Tibial nerve (tissue), 4 donors: ENCODE results near the gene LANCL2. TPM values are rescaled to one million over a fixed set of nuclear protein-coding genes. Genes with fewer than 3 reads are reported as not detected.

Experiments
- DNase-seq, 2 donors: peaks; one replicate each; pipeline ENCODE4 v3.0.0-alpha.2; 2019; ENCODE audit warnings: low spot score in 2 of 2
- H3K27ac ChIP-seq, 4 donors: fragments of 200-600 bp; sonication (generic) in 3 of 4; one replicate each; pipeline ENCODE4 v1.5.1; 2017 to 2019; ENCODE audit warnings: mild to moderate bottlenecking in 1 of 4
- H3K27me3 ChIP-seq, 2 donors: fragments of 200-600 bp; sonication (generic) in 1 of 2; one replicate each; pipeline versions ENCODE4 v1.5.1 to v1.6.0; 2017 to 2019
- H3K36me3 ChIP-seq, 3 donors: fragments of 200-600 bp; sonication (generic); one replicate each; pipeline ENCODE4 v1.5.1; 2018 to 2019
- H3K4me1 ChIP-seq, 4 donors: fragments of 200-600 bp; sonication (generic) in 3 of 4; one replicate each; pipeline ENCODE4 v1.5.1; 2017 to 2019
- H3K4me3 ChIP-seq, 4 donors: fragments of 200-600 bp; sonication (generic) in 3 of 4; one replicate each; pipeline ENCODE4 v1.5.1; 2017 to 2019; ENCODE audit warnings: mild to moderate bottlenecking in 1 of 4, moderate library complexity in 1 of 4
- H3K9me3 ChIP-seq, 4 donors: fragments of 200-600 bp; sonication (generic) in 3 of 4; one replicate each; pipeline ENCODE4 v1.5.1; 2017 to 2019
- EP300 ChIP-seq, 2 donors: sonication (generic); formaldehyde crosslinking; IDR thresholded peaks; one replicate each; pipeline ENCODE4 v1.6.1; 2017; ENCODE audit warnings: antibody characterized with exemption in 2 of 2, mild to moderate bottlenecking in 1 of 2
- POLR2A ChIP-seq, 2 donors: fragments of 450-650 bp; IDR thresholded peaks; one replicate each; pipeline ENCODE4 v1.6.1; 2017; ENCODE audit warnings: antibody characterized with exemption in 2 of 2, mild to moderate bottlenecking in 2 of 2, moderate library complexity in 2 of 2
- WGBS, 2 donors: methylation state at CpG; one replicate each; pipeline ENCODE4 v1.1.5; 2018; 5-methylcytosine and 5-hydroxymethylcytosine counted together
- total RNA-seq, 4 donors: library from RNA; depleted of rRNA; stranded (reverse); fragments of >200 nt; gene quantifications; one replicate each; pipeline ENCODE4 v1.1.0, GENCODE V29; 2016
- TF ChIP-seq, protein P1 (sequence below), 5 experiments: fragments of 200-600 bp in 3 of 5; fragments of 450-650 bp in 2 of 5; sonication (generic) in 3 of 5; IDR thresholded peaks; one replicate each; pipeline ENCODE4 v1.5.1; 2016 to 2019; ENCODE audit warnings: antibody characterized with exemption in 5 of 5, mild to moderate bottlenecking in 3 of 5, moderate library complexity in 2 of 5

Gene LANCL2
- total RNA-seq, 4 donors from 2014 or later: 6.6 to 17.9 (median 12.6) TPM

DNA sequence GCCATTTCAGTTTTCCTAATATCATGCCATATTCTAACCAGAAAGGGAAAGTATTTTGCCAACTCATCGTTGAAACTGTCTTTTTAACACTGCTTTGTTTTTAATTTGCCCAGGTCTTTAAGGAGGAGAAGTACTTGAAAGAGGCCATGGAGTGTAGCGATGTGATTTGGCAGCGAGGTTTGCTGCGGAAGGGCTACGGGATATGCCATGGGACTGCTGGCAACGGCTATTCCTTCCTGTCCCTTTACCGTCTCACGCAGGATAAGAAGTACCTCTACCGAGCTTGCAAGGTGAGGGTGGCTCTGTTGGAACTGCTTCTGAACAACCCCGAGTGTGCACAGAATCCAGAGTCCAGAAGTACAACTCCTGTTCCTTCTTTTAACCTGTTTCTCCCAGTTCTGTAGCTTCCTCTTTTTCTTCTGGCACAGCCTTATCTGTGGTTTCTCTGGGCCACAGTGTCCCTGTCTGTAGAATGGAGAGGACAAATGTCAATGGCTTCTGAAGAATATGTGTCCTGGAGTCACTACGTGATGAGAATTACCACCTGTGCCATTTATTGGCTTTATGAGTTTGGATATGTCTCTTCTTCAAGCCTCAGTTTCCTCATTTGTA, 60.1 kb downstream of the LANCL2 start:
- Histone ChIP-seq H3K4me3 (no peak overlapping the region), H3K9me3 (no peaks in the 10 kb centered on the region), H3K27me3 (no peaks in the 10 kb centered on the region), H3K4me1 (peaks cover 0 to 6% (median 0%) of the 10 kb centered on the region in 4 donors), H3K36me3 (peaks cover 0 to 44% (median 15%) of the 10 kb centered on the region in 3 donors), H3K27ac (no peak overlapping the region)
- no peak for DNase-seq
- TF ChIP-seq POLR2A (IDR thresholded peaks at IDR 0.05): no peak
- TF ChIP-seq EP300 (IDR thresholded peaks at IDR 0.05): no peak
- TF ChIP-seq, protein P1, sequence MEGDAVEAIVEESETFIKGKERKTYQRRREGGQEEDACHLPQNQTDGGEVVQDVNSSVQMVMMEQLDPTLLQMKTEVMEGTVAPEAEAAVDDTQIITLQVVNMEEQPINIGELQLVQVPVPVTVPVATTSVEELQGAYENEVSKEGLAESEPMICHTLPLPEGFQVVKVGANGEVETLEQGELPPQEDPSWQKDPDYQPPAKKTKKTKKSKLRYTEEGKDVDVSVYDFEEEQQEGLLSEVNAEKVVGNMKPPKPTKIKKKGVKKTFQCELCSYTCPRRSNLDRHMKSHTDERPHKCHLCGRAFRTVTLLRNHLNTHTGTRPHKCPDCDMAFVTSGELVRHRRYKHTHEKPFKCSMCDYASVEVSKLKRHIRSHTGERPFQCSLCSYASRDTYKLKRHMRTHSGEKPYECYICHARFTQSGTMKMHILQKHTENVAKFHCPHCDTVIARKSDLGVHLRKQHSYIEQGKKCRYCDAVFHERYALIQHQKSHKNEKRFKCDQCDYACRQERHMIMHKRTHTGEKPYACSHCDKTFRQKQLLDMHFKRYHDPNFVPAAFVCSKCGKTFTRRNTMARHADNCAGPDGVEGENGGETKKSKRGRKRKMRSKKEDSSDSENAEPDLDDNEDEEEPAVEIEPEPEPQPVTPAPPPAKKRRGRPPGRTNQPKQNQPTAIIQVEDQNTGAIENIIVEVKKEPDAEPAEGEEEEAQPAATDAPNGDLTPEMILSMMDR (IDR thresholded peaks at IDR 0.05): no peak
- WGBS, 2 donors: 84 to 87% methylated on average over 11 of the region's 11 CpGs

DNA sequence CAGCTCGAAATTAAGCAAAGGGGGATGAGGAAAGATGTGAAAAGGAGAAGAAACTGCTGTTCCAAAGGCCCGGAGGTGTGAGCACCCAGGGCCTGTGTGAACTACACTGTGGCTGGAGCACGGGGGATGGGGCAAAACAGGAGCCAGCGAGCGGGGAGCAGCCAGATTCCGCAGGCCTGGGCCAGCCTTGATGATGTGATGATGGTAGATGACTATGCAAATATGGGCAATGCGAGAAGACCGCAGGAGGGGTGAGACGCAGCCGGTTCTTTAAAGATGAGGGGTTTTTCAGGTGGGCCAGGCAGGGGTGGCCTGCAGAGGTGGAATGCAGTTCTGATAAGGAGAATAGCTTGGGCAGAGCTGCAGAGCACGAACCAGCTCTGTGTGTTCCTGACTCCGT, 61.5 kb downstream of the LANCL2 start:
- H3K4me3 ChIP-seq: no peak overlapping the region
- no peaks in the 10 kb centered on the region for H3K27me3 ChIP-seq
- no peak overlapping the region for H3K27ac ChIP-seq
- no peaks in the 10 kb centered on the region for H3K9me3 ChIP-seq
- WGBS, 2 donors: 84 to 85% methylated on average over 12 of the region's 12 CpGs
- TF ChIP-seq EP300 (IDR thresholded peaks at IDR 0.05): no peak
- TF ChIP-seq, protein P1 (IDR thresholded peaks at IDR 0.05): no peak
- TF ChIP-seq POLR2A (IDR thresholded peaks at IDR 0.05): no peak
- peaks cover 0 to 51% (median 15%) of the 10 kb centered on the region in 3 donors for H3K36me3 ChIP-seq
- DNase-seq: no peak
- H3K4me1 ChIP-seq: no peaks in the 10 kb centered on the region

DNA sequence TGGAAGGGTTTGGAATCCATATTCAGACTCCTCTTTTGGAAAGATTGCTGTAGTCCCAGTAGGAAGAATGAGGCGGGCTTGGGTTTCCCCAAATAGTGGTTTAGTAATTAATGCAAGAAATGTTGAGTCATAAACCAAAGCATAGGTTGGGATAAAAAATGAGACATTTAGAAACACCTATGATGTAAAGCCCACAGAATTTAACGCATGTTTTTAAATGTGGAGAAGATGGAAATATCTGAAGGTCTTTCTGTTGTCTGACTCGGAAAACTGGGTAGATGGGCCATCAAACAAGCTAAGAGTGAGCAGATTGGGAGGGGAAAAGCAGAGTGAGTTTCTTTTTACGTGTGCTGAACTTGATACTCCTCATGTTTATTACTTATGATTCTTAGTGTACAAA, 62.2 kb downstream of the LANCL2 start:
- 52 to 67% methylated on average over 4 of the region's 4 CpGs for WGBS, 2 donors
- Histone ChIP-seq H3K36me3 (peaks cover 0 to 52% (median 15%) of the 10 kb centered on the region in 3 donors), H3K9me3 (no peaks in the 10 kb centered on the region), H3K27ac (no peak overlapping the region), H3K4me3 (no peak overlapping the region), H3K27me3 (no peaks in the 10 kb centered on the region), H3K4me1 (no peaks in the 10 kb centered on the region)
- no peak for DNase-seq
- TF ChIP-seq POLR2A (IDR thresholded peaks at IDR 0.05) (no peak), EP300 (IDR thresholded peaks at IDR 0.05) (no peak)
- TF ChIP-seq, protein P1 (IDR thresholded peaks at IDR 0.05): no peak

DNA sequence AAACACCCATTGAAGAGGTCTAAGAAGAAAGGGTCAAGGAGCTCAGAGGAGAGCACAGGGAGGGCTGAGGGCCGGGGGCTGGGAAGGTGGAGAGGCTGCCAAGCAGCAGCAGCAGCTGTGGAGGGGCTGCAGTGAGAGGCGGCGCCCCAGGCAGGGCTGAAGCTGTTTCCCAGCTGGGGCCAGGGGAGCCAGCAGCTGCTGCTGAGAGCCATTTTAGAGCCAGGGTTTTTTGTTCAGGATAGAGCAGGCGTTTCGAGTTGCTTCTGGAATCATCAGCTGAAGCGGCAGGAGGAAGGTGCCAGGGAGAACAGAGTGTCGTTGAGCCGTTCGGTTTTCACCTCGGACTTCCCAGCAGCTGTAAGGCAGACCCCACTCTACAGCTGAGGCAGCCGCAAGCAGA, 62.7 kb downstream of the LANCL2 start:
- TF ChIP-seq, protein P1 (IDR thresholded peaks at IDR 0.05): no peak
- DNase-seq: no peak
- Histone ChIP-seq H3K27ac (no peak overlapping the region), H3K36me3 (peaks cover 0 to 52% (median 15%) of the 10 kb centered on the region in 3 donors), H3K4me3 (no peak overlapping the region), H3K27me3 (no peaks in the 10 kb centered on the region), H3K9me3 (no peaks in the 10 kb centered on the region), H3K4me1 (no peaks in the 10 kb centered on the region)
- 50 to 69% methylated on average over 11 of the region's 11 CpGs for WGBS, 2 donors

DNA sequence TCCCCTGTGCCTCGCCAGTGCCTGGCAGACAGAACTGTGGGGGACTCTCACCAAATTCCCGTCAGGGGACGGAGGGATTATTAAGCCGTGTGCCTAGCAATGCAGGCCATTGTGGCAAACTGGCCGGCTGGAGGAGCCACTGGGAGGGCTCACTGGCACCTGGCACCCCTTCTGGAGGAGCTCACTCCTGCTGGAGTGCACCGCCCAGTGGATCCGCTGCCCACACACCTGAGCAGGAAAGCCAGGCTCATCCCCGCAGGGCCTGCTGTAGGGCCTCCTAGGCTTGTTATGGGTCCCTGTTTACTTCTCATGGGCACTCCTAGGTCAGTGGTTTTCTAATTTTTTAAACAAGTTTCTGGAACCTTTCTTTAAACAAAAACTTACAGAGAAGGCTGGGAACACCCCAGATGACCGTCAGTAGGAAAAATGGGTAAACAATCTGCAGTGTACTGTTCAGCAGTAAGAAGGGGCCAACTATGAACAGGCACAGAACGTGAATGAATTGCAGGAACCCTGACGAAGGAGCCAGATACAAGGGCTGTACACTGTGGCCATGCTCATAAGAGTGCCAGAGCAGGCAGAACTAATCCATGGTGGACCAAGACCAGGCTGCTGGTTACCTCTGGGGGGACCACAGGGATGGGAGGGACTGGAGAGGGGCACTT, 64.8 kb downstream of the LANCL2 start:
- no peaks in the 10 kb centered on the region for H3K4me1 ChIP-seq
- H3K27ac ChIP-seq: no peak overlapping the region
- H3K4me3 ChIP-seq: no peak overlapping the region
- no peaks in the 10 kb centered on the region for H3K9me3 ChIP-seq
- H3K27me3 ChIP-seq: no peaks in the 10 kb centered on the region
- DNase-seq: no peak
- peaks cover 0 to 42% (median 15%) of the 10 kb centered on the region in 3 donors for H3K36me3 ChIP-seq
- TF ChIP-seq, protein P1 (IDR thresholded peaks at IDR 0.05): no peak
- TF ChIP-seq EP300 (IDR thresholded peaks at IDR 0.05) (no peak), POLR2A (IDR thresholded peaks at IDR 0.05) (no peak)
- WGBS, 2 donors: 73 to 81% methylated on average over 7 to 11 of the region's 11 CpGs
